HG03039 (cell line): ENCODE measurements around the gene SERPING1.

ENCODE experiments used
- ATAC-seq: cut with Tn5 transposase; IDR thresholded peaks from one replicate; pipeline ENCODE4 v1.9.1; 2021; ENCODE audit warnings: mild to moderate bottlenecking, moderate library complexity; ENCODE audit not compliant: unreplicated experiment

SERPING1 gene

GRCh38 chr11:57597916-57598830 lies 688 bp downstream of the SERPING1 start:
- no peak for ATAC-seq

GRCh38 chr11:57598831-57599155 lies 1.3 kb downstream of the SERPING1 start:
- no peak for ATAC-seq

- no peak for ATAC-seq
Observed at GRCh38 chr11:57599381-57599780, 1.9 kb downstream of the SERPING1 start.

GRCh38 chr11:57601297-57601696 lies 3.8 kb downstream of the SERPING1 start:
- ATAC-seq: no peak

- no peak for ATAC-seq
Observed at GRCh38 chr11:57604296-57605027, 7.0 kb downstream of the SERPING1 start.

- ATAC-seq: no peak
Observed at GRCh38 chr11:57605028-57605420, 7.5 kb downstream of the SERPING1 start.

GRCh38 chr11:57610170-57610569 lies 12.7 kb downstream of the SERPING1 start:
- ATAC-seq: no peak

GRCh38 chr11:57614234-57614772 lies 16.8 kb downstream of the SERPING1 start:
- ATAC-seq: no peak

GRCh38 chr11:57615308-57615707 lies 17.8 kb downstream of the SERPING1 start:
- no peak for ATAC-seq

GRCh38 chr11:57616595-57616994 lies 19.1 kb downstream of the SERPING1 start:
- ATAC-seq: no peak

- no peak for ATAC-seq
Observed at GRCh38 chr11:57618438-57618837, 21.0 kb downstream of the SERPING1 start.

- no peak for ATAC-seq
Observed at GRCh38 chr11:57619331-57619730, 21.8 kb downstream of the SERPING1 start.

- no peak for ATAC-seq
Observed at GRCh38 chr11:57620467-57620866, 23.0 kb downstream of the SERPING1 start.

GRCh38 chr11:57622263-57622662 lies 24.8 kb downstream of the SERPING1 start:
- no peak for ATAC-seq

GRCh38 chr11:57624864-57625263 lies 27.4 kb downstream of the SERPING1 start:
- no peak for ATAC-seq

GRCh38 chr11:57626895-57627294 lies 29.4 kb downstream of the SERPING1 start:
- no peak for ATAC-seq

- no peak for ATAC-seq
Observed at GRCh38 chr11:57630171-57630570, 32.7 kb downstream of the SERPING1 start.

GRCh38 chr11:57632116-57632515 lies 34.6 kb downstream of the SERPING1 start:
- ATAC-seq: no peak

GRCh38 chr11:57633394-57634070 lies 36.0 kb downstream of the SERPING1 start:
- no peak for ATAC-seq

GRCh38 chr11:57634311-57634710 lies 36.8 kb downstream of the SERPING1 start:
- no peak for ATAC-seq

GRCh38 chr11:57635246-57635645 lies 37.8 kb downstream of the SERPING1 start:
- ATAC-seq: no peak
